ENCODE data around the gene PTPN7.

GRCh38 chr1:202167708-202168415 is 7.5 kb upstream of the PTPN7 start:
- peak; percentile 70 for TF ChIP-seq RCOR1 (IDR thresholded peaks at IDR 0.05; ENCODE audit: low read length)
- TF ChIP-seq CTCF (IDR thresholded peaks at IDR 0.05) = no peak
- peak in 1 of 2 experiments; percentile 12; a peak in 1 of 4 replicates for TF ChIP-seq EP300 (IDR thresholded peaks at IDR 0.05; ENCODE audit: borderline replicate concordance in 1 of 2, low read depth in 1 of 2, low read length in 1 of 2)
- no peak for TF ChIP-seq REST (IDR thresholded peaks at IDR 0.05; ENCODE audit: low read depth, low read length)
- no peak for TF ChIP-seq PBX3 (IDR thresholded peaks at IDR 0.05)
- no peak for TF ChIP-seq IRF3 (IDR thresholded peaks at IDR 0.05; ENCODE audit: low read depth, low read length)
